Measurements from ENCODE around the gene SPTLC3. TPM values are rescaled to one million over a fixed set of nuclear protein-coding genes. Genes with fewer than 3 reads are reported as not detected.

Gene SPTLC3
- total and polyA plus RNA-seq, 12 donors, result 1.4 to 15.7 (median 8.7) TPM

DNA sequence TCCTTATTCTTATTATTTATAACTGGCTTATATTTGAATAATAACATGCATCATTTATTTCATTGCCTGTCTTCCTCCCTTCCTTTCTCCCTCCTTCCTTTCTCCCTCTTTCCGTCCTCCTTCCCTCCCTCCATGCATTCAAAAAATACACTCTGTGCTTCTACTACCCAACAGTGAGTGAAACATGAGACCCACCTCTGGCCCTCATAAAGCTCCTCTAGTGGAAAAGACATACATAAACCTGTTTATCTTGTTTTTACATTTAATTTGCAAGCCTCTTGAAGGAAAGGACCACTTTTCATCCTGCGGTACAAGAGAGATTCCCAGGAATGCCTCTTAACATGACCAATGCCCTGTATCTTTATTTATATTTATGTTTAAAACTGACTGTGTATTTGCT lies 190.5 kb downstream of the SPTLC3 start:
- H3K27ac ChIP-seq, result no peak overlapping the region
- H3K36me3 ChIP-seq (replicated peaks in 1 of 2), result no peaks in the 10 kb centered on the region
- intact Hi-C loops (cut with DNase I), result no loop called here
- H3K9me3 ChIP-seq (replicated peaks in 1 of 3), result no peaks in the 10 kb centered on the region
- DNase-seq, result no peak
- no peak overlapping the region for H3K4me3 ChIP-seq
- H3K27me3 ChIP-seq, result no peaks in the 10 kb centered on the region
- WGBS, 4 donors, result 78 to 84% (median 83%) methylated on average over 2 of the region's 2 CpGs
- TF ChIP-seq POLR2A (IDR thresholded peaks at IDR 0.05), result no peak
- TF ChIP-seq, protein P1, sequence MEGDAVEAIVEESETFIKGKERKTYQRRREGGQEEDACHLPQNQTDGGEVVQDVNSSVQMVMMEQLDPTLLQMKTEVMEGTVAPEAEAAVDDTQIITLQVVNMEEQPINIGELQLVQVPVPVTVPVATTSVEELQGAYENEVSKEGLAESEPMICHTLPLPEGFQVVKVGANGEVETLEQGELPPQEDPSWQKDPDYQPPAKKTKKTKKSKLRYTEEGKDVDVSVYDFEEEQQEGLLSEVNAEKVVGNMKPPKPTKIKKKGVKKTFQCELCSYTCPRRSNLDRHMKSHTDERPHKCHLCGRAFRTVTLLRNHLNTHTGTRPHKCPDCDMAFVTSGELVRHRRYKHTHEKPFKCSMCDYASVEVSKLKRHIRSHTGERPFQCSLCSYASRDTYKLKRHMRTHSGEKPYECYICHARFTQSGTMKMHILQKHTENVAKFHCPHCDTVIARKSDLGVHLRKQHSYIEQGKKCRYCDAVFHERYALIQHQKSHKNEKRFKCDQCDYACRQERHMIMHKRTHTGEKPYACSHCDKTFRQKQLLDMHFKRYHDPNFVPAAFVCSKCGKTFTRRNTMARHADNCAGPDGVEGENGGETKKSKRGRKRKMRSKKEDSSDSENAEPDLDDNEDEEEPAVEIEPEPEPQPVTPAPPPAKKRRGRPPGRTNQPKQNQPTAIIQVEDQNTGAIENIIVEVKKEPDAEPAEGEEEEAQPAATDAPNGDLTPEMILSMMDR (IDR thresholded peaks at IDR 0.05), result no peak
- H3K4me1 ChIP-seq (replicated peaks in 1 of 2), result no peaks in the 10 kb centered on the region

DNA sequence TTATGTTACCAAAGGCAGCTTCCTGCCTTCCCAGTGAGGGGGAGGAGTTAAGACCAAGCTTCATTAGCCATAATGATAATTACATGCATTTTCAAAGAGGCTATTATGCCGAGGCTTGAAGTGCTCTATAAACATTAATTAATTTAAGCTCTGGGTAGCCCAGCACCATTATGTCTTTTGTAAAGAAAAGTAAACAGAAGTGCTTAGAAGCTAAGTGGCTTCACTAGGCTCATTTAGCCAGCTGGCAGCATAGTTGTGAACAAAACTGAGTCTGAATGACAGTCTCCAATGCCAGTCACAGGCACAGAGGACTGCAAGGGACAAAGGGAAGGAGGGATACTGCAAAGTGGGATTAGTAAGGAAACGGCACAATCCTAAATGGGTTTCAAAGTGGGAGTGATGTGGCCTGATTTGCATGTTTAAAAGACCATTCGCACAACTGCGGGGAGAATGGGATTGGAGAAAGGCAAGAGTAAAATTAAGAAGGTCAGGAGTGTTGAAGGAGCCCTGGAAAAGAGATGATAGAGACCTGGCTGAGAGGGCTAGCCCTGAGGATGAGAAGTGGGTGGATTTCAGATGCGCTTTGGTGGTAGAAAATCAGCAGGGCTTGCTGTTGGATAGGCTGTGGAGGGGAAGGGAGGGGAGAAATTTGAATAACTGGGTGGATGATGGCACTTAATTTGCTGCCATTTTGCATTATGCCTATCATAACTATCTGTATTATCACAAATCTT lies 192.2 kb downstream of the SPTLC3 start:
- 63 to 74% (median 71%) methylated on average over 5 of the region's 5 CpGs for WGBS, 4 donors
- Histone ChIP-seq H3K4me1 (replicated peaks in 1 of 2) (no peaks in the 10 kb centered on the region), H3K4me3 (no peak overlapping the region), H3K27ac (no peak overlapping the region), H3K27me3 (no peaks in the 10 kb centered on the region), H3K36me3 (replicated peaks in 1 of 2) (no peaks in the 10 kb centered on the region), H3K9me3 (replicated peaks in 1 of 3) (no peaks in the 10 kb centered on the region)
- DNase-seq, result no peak
- TF ChIP-seq, protein P1 (IDR thresholded peaks at IDR 0.05), result no peak
- no peak for TF ChIP-seq POLR2A (IDR thresholded peaks at IDR 0.05)
- intact Hi-C loops (cut with DNase I), result no loop called here

DNA sequence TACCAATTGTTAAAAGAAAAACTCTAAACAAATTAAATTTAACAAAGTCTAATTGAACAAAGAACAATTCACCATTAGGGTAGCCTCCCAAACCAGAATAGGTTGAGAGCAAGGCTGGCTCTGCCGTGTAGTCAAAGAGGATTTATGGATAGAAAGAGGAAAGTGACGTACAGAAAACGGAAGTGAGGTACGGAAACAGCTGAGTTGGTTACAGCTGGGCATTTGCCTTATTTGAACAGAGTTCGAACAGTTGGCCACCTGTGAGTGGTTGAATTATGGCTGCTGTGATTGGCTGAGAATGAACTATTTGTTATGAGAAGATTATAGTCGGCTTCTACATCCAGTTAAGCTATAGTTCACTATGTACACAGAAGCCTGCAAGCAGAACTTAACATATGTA lies 193.8 kb downstream of the SPTLC3 start:
- intact Hi-C loops (cut with DNase I), result no loop called here
- DNase-seq, result no peak
- no peaks in the 10 kb centered on the region for H3K4me1 ChIP-seq (replicated peaks in 1 of 2)
- H3K27me3 ChIP-seq, result no peaks in the 10 kb centered on the region
- no peaks in the 10 kb centered on the region for H3K9me3 ChIP-seq (replicated peaks in 1 of 3)
- WGBS, 4 donors, result 57 to 67% (median 60%) methylated on average over 6 of the region's 6 CpGs
- H3K4me3 ChIP-seq, result no peak overlapping the region
- no peak overlapping the region for H3K27ac ChIP-seq
- TF ChIP-seq, protein P1 (IDR thresholded peaks at IDR 0.05), result no peak
- TF ChIP-seq POLR2A (IDR thresholded peaks at IDR 0.05), result no peak
- no peaks in the 10 kb centered on the region for H3K36me3 ChIP-seq (replicated peaks in 1 of 2)

DNA sequence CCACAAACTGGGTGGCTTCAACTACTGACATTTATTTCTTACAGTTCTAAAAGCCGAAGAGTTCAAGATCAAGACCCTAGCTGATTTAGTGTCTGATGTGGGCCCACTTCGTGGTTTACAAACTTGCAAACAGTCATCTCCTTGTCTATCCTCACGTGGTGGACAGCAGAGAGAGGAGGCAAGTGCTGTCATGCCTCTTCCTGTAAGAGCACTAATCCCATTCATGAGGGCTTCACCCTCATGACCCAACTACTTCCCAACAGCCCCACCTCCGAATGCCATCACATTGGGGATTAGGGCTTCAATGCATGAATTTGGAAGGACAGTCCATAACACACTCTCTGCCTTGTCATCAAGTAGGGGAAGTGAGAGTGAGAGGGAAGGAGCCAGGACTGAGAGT lies 196.7 kb downstream of the SPTLC3 start:
- Histone ChIP-seq H3K9me3 (replicated peaks in 1 of 3) (no peaks in the 10 kb centered on the region), H3K4me3 (no peak overlapping the region), H3K27me3 (no peaks in the 10 kb centered on the region), H3K4me1 (replicated peaks in 1 of 2) (no peaks in the 10 kb centered on the region), H3K36me3 (replicated peaks in 1 of 2) (no peaks in the 10 kb centered on the region), H3K27ac (no peak overlapping the region)
- intact Hi-C loops (cut with DNase I), result no loop called here
- no peak for DNase-seq
- TF ChIP-seq POLR2A (IDR thresholded peaks at IDR 0.05), result no peak
- TF ChIP-seq, protein P1 (IDR thresholded peaks at IDR 0.05), result no peak
- WGBS, 4 donors, result 73 to 86% (median 79%) methylated on average over 4 of the region's 4 CpGs

Data from adrenal gland (tissue), 12 donors.